ENCODE results near the gene CHDH.

The CHDH gene

DNA sequence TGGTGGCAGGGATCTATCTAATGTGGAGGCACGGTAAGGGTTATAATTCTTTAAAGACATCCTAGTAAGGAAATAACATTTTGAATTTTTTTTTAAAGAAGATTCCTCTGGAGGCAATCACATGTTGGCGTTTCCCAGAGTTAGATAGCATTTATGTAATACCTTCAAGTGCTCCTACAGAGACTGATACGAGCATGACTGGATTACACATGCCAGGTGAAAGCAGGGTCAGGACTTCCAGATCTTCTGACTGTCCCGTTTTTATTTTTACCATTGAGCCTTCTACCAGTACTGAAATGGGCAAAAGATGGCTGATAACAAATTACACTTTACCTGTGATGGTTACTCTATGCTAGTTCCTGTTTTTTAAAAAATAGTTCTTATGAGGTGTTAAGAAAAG is 14.0 kb upstream of the CHDH start:
- no peak overlapping the region for H4K91ac ChIP-seq (ENCODE audit: low read depth, low read length, poor library complexity)
- H2AFZ ChIP-seq (ENCODE audit: low read length), result no peak overlapping the region
- no peak overlapping the region for H2BK120ac ChIP-seq (ENCODE audit: low read depth, low read length)
- peaks cover 9 to 79% of the 10 kb centered on the region in 2 donors for H3K36me3 ChIP-seq (replicated peaks in 1 of 2; ENCODE audit: control insufficient read depth in 2 of 2, insufficient read depth in 2 of 2, low read length in 2 of 2)
- H3K4me1 ChIP-seq (ENCODE audit: control insufficient read depth in 2 of 2, insufficient read depth in 1 of 2, low read depth in 1 of 2, low read length in 2 of 2), result no peaks in the 10 kb centered on the region
- DNase-seq (ENCODE audit: low spot score), result no peak
- no CpG with 5 or more reads among the region's 4 CpGs for WGBS, 2 donors (ENCODE audit: extremely low coverage in 2 of 2, insufficient read length in 2 of 2, insufficient replicate concordance in 1 of 2)
- no peak overlapping the region for H2AK5ac ChIP-seq (ENCODE audit: low read depth, low read length)
- H3K27me3 ChIP-seq (ENCODE audit: control insufficient read depth in 3 of 3, insufficient read depth in 3 of 3, low read depth in 1 of 3, low read length in 3 of 3), result no peaks in the 10 kb centered on the region
- H3K23ac ChIP-seq (ENCODE audit: low read depth, low read length, poor library complexity), result no peak overlapping the region
- no peak overlapping the region for H4K8ac ChIP-seq (ENCODE audit: low read depth, low read length)
- H3K14ac ChIP-seq (ENCODE audit: low read length), result no peak overlapping the region
- no peak overlapping the region for H3K27ac ChIP-seq (replicated peaks; ENCODE audit: low read length)
- no peak overlapping the region for H2BK5ac ChIP-seq (ENCODE audit: low read length)
- no peak overlapping the region for H2BK15ac ChIP-seq (ENCODE audit: low read length)
- H3K4ac ChIP-seq (ENCODE audit: low read length), result no peak overlapping the region
- no peaks in the 10 kb centered on the region for H3K9me3 ChIP-seq (replicated peaks in 1 of 2; ENCODE audit: control insufficient read depth in 2 of 2, insufficient read depth in 1 of 2, low read depth in 1 of 2, low read length in 2 of 2)
- H3K9ac ChIP-seq (ENCODE audit: low read depth, low read length, poor library complexity), result no peak overlapping the region
- H3K79me1 ChIP-seq (ENCODE audit: low read depth, low read length), result no peaks in the 10 kb centered on the region
- no peak overlapping the region for H3K4me2 ChIP-seq (ENCODE audit: insufficient read depth, low read length, poor library complexity, severe bottlenecking)
- no peak overlapping the region for H3K18ac ChIP-seq (ENCODE audit: low read length)
- H3K4me3 ChIP-seq (ENCODE audit: low read length in 2 of 2), result no peak overlapping the region
- no peak overlapping the region for H2BK12ac ChIP-seq (ENCODE audit: low read length)

DNA sequence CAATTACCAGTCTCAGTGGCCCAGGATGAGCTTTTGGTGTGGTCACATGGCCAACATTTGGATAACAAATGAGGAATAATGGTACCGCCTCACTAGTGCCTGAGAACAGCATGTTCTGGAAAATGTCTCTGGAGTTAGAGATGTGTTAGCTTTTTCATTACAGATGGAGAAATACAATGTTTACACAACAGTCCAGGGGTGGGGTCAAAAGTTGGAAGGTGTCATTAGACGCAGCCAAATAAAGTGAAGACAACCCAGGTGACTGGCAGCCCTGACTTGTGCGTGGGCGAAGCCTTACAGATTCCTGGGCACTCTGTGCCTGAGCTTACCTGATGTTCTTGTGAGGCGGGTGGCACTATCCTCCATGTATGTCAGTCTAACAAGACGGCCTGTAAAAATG is 13.0 kb upstream of the CHDH start:
- WGBS, 2 donors (ENCODE audit: extremely low coverage in 2 of 2, insufficient read length in 2 of 2, insufficient replicate concordance in 1 of 2), result no CpG with 5 or more reads among the region's 6 CpGs
- no peaks in the 10 kb centered on the region for H3K79me1 ChIP-seq (ENCODE audit: low read depth, low read length)
- H2AFZ ChIP-seq (ENCODE audit: low read length), result no peak overlapping the region
- no peak overlapping the region for H3K18ac ChIP-seq (ENCODE audit: low read length)
- no peak overlapping the region for H4K91ac ChIP-seq (ENCODE audit: low read depth, low read length, poor library complexity)
- no peak overlapping the region for H3K14ac ChIP-seq (ENCODE audit: low read length)
- no peak overlapping the region for H3K4ac ChIP-seq (ENCODE audit: low read length)
- H3K4me2 ChIP-seq (ENCODE audit: insufficient read depth, low read length, poor library complexity, severe bottlenecking), result no peak overlapping the region
- no peaks in the 10 kb centered on the region for H3K9me3 ChIP-seq (replicated peaks in 1 of 2; ENCODE audit: control insufficient read depth in 2 of 2, insufficient read depth in 1 of 2, low read depth in 1 of 2, low read length in 2 of 2)
- H2BK5ac ChIP-seq (ENCODE audit: low read length), result no peak overlapping the region
- H3K9ac ChIP-seq (ENCODE audit: low read depth, low read length, poor library complexity), result no peak overlapping the region
- DNase-seq (ENCODE audit: low spot score), result no peak
- H2BK15ac ChIP-seq (ENCODE audit: low read length), result no peak overlapping the region
- H4K8ac ChIP-seq (ENCODE audit: low read depth, low read length), result no peak overlapping the region
- H3K4me3 ChIP-seq (ENCODE audit: low read length in 2 of 2), result no peak overlapping the region
- no peak overlapping the region for H2BK12ac ChIP-seq (ENCODE audit: low read length)
- H3K27me3 ChIP-seq (ENCODE audit: control insufficient read depth in 3 of 3, insufficient read depth in 3 of 3, low read depth in 1 of 3, low read length in 3 of 3), result no peaks in the 10 kb centered on the region
- no peak overlapping the region for H3K23ac ChIP-seq (ENCODE audit: low read depth, low read length, poor library complexity)
- no peaks in the 10 kb centered on the region for H3K4me1 ChIP-seq (ENCODE audit: control insufficient read depth in 2 of 2, insufficient read depth in 1 of 2, low read depth in 1 of 2, low read length in 2 of 2)
- no peak overlapping the region for H2AK5ac ChIP-seq (ENCODE audit: low read depth, low read length)
- no peak overlapping the region for H2BK120ac ChIP-seq (ENCODE audit: low read depth, low read length)
- H3K27ac ChIP-seq (replicated peaks; ENCODE audit: low read length), result no peak overlapping the region
- peaks cover 3 to 73% of the 10 kb centered on the region in 2 donors for H3K36me3 ChIP-seq (replicated peaks in 1 of 2; ENCODE audit: control insufficient read depth in 2 of 2, insufficient read depth in 2 of 2, low read length in 2 of 2)

DNA sequence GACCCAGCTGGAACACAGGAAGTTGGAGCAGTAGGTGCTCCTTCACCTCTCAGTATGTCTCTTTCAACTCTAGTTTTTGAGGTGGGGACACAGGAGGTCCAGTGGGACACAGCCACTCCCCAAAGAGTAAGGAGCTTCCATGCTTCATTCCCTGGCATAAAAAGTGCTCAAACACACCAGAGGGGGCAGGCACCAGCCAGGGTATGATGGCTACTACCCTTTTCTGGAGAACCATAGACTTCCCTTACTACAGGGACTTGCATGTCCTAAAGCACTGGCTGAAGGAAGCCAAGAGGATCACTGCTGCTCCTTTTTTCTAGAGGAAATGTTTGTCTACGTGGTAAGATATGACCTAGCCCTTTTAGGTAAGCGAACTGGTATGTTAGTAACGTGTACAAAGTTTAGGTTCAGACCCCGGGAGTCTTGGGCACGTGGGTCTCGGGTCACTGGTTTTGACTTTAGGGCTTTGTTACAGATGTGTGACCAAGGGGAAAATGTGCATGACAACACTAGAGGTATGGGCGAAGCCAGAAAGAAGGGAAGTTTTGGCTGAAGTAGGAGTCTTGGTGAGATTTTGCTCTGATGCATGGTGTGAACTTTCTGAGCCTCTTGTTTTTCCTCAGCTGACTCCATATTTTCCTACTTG is 12.0 kb upstream of the CHDH start:
- H4K8ac ChIP-seq (ENCODE audit: low read depth, low read length), result no peak overlapping the region
- H3K4me2 ChIP-seq (ENCODE audit: insufficient read depth, low read length, poor library complexity, severe bottlenecking), result no peak overlapping the region
- H4K91ac ChIP-seq (ENCODE audit: low read depth, low read length, poor library complexity), result no peak overlapping the region
- H2BK12ac ChIP-seq (ENCODE audit: low read length), result no peak overlapping the region
- no peak overlapping the region for H3K4ac ChIP-seq (ENCODE audit: low read length)
- H3K9me3 ChIP-seq (replicated peaks in 1 of 2; ENCODE audit: control insufficient read depth in 2 of 2, insufficient read depth in 1 of 2, low read depth in 1 of 2, low read length in 2 of 2), result no peaks in the 10 kb centered on the region
- H3K23ac ChIP-seq (ENCODE audit: low read depth, low read length, poor library complexity), result no peak overlapping the region
- H2AK5ac ChIP-seq (ENCODE audit: low read depth, low read length), result no peak overlapping the region
- WGBS, 2 donors (ENCODE audit: extremely low coverage in 2 of 2, insufficient read length in 2 of 2, insufficient replicate concordance in 1 of 2), result no CpG with 5 or more reads among the region's 7 CpGs
- no peak overlapping the region for H2BK120ac ChIP-seq (ENCODE audit: low read depth, low read length)
- H3K18ac ChIP-seq (ENCODE audit: low read length), result no peak overlapping the region
- H3K27me3 ChIP-seq (ENCODE audit: control insufficient read depth in 3 of 3, insufficient read depth in 3 of 3, low read depth in 1 of 3, low read length in 3 of 3), result no peaks in the 10 kb centered on the region
- H3K27ac ChIP-seq (replicated peaks; ENCODE audit: low read length), result no peak overlapping the region
- H3K4me3 ChIP-seq (ENCODE audit: low read length in 2 of 2), result no peak overlapping the region
- no peaks in the 10 kb centered on the region for H3K4me1 ChIP-seq (ENCODE audit: control insufficient read depth in 2 of 2, insufficient read depth in 1 of 2, low read depth in 1 of 2, low read length in 2 of 2)
- peaks cover 3 to 69% of the 10 kb centered on the region in 2 donors for H3K36me3 ChIP-seq (replicated peaks in 1 of 2; ENCODE audit: control insufficient read depth in 2 of 2, insufficient read depth in 2 of 2, low read length in 2 of 2)
- no peak overlapping the region for H3K9ac ChIP-seq (ENCODE audit: low read depth, low read length, poor library complexity)
- no peaks in the 10 kb centered on the region for H3K79me1 ChIP-seq (ENCODE audit: low read depth, low read length)
- DNase-seq (ENCODE audit: low spot score), result no peak
- H2BK5ac ChIP-seq (ENCODE audit: low read length), result no peak overlapping the region
- H3K14ac ChIP-seq (ENCODE audit: low read length), result no peak overlapping the region
- no peak overlapping the region for H2BK15ac ChIP-seq (ENCODE audit: low read length)
- H2AFZ ChIP-seq (ENCODE audit: low read length), result no peak overlapping the region

DNA sequence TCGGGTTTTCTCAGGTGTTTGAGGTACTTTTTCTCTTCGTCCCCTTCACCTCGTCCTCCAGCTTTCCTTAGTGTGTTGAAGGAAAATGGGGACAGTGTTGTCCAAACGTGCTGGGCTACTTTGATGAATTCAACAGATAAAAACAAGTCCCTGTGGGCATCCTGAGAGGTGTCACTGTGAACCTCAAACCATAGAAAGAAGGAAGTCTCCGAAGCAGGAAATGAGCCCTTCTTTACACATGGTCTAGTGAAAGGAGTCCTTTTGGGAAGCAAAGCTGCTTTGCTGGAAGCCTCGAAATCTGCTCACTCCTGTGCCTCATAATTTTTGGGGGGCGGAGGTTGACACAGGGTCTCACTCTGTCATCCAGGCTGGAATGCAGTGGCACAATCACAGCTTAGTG is 10.7 kb upstream of the CHDH start:
- Histone ChIP-seq H3K9me3 (replicated peaks in 1 of 2; ENCODE audit: control insufficient read depth in 2 of 2, insufficient read depth in 1 of 2, low read depth in 1 of 2, low read length in 2 of 2) (no peaks in the 10 kb centered on the region), H3K4ac (ENCODE audit: low read length) (no peak overlapping the region), H3K9ac (ENCODE audit: low read depth, low read length, poor library complexity) (no peak overlapping the region), H3K23ac (ENCODE audit: low read depth, low read length, poor library complexity) (no peak overlapping the region), H4K8ac (ENCODE audit: low read depth, low read length) (no peak overlapping the region), H2AFZ (ENCODE audit: low read length) (no peak overlapping the region), H3K27ac (replicated peaks; ENCODE audit: low read length) (no peak overlapping the region), H2BK120ac (ENCODE audit: low read depth, low read length) (no peak overlapping the region), H3K14ac (ENCODE audit: low read length) (no peak overlapping the region), H4K91ac (ENCODE audit: low read depth, low read length, poor library complexity) (no peak overlapping the region), H3K4me2 (ENCODE audit: insufficient read depth, low read length, poor library complexity, severe bottlenecking) (no peak overlapping the region), H3K18ac (ENCODE audit: low read length) (no peak overlapping the region), H2BK5ac (ENCODE audit: low read length) (no peak overlapping the region), H2AK5ac (ENCODE audit: low read depth, low read length) (no peak overlapping the region), H2BK15ac (ENCODE audit: low read length) (no peak overlapping the region), H2BK12ac (ENCODE audit: low read length) (no peak overlapping the region), H3K4me3 (ENCODE audit: low read length in 2 of 2) (no peak overlapping the region), H3K79me1 (ENCODE audit: low read depth, low read length) (no peaks in the 10 kb centered on the region), H3K4me1 (ENCODE audit: control insufficient read depth in 2 of 2, insufficient read depth in 1 of 2, low read depth in 1 of 2, low read length in 2 of 2) (no peaks in the 10 kb centered on the region), H3K27me3 (ENCODE audit: control insufficient read depth in 3 of 3, insufficient read depth in 3 of 3, low read depth in 1 of 3, low read length in 3 of 3) (no peaks in the 10 kb centered on the region), H3K36me3 (replicated peaks in 1 of 2; ENCODE audit: control insufficient read depth in 2 of 2, insufficient read depth in 2 of 2, low read length in 2 of 2) (peaks cover 3 to 60% of the 10 kb centered on the region in 2 donors)
- no CpG with 5 or more reads among the region's 7 CpGs for WGBS, 2 donors (ENCODE audit: extremely low coverage in 2 of 2, insufficient read length in 2 of 2, insufficient replicate concordance in 1 of 2)
- DNase-seq (ENCODE audit: low spot score), result no peak
